Measurements from ENCODE around the gene DIP2C. TPM values are rescaled to one million over a fixed set of nuclear protein-coding genes. Genes with fewer than 3 reads are reported as not detected.
A peak's percentile ranks its signal among the peaks of the same experiment; 100 is the strongest.
"Not testable (repeated sequence)": the region's sequence is repeated elsewhere in the genome, so short reads cannot be mapped to it uniquely, and the experiment has no call there.

DIP2C gene
- total RNA-seq, 2 donors from 2014 or later: 21.6 to 30.5 TPM

DNA sequence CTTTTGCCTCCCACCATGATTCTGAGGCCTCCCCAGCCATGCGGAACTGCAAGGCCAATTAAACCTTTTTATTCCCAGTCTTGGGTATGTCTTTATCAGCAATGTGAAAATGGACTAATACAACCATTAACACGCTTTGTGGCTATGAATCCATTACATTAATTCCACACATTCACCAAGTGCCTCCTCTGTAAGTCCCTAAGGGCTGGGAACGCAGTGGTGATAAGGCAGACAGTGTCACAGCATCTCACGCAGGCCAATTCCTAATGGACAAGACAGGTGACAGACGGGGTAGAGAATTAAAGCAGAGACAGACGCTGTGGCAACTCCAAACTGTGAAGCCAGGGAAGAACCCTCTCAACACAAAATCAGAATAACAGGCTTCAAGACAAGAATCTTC is 247.8 kb downstream of the DIP2C start:
- ATAC-seq (no peak), DNase-seq (no peak)
- intact Hi-C loops (cut with DNase I): no loop called here

DNA sequence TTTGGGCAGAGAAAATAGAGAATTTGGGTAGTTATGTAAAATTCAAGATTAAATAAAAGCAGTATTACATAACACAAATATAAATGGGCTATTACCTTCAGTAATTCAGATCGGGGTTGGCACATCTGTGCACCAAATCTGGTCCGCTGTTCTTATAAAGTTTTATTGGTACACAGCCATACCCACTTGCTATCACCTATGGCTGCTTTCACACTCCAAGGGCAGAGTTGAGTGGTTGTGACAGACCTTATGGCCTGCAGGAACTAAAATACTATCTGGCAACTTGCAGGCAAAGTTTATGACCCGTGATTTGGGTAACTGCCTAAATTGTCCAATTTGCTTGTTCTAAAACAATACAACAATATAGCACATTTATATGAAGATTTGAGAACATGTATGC is 249.3 kb downstream of the DIP2C start:
- ATAC-seq (no peak), DNase-seq (no peak)
- intact Hi-C loops (cut with DNase I): no loop called here

DNA sequence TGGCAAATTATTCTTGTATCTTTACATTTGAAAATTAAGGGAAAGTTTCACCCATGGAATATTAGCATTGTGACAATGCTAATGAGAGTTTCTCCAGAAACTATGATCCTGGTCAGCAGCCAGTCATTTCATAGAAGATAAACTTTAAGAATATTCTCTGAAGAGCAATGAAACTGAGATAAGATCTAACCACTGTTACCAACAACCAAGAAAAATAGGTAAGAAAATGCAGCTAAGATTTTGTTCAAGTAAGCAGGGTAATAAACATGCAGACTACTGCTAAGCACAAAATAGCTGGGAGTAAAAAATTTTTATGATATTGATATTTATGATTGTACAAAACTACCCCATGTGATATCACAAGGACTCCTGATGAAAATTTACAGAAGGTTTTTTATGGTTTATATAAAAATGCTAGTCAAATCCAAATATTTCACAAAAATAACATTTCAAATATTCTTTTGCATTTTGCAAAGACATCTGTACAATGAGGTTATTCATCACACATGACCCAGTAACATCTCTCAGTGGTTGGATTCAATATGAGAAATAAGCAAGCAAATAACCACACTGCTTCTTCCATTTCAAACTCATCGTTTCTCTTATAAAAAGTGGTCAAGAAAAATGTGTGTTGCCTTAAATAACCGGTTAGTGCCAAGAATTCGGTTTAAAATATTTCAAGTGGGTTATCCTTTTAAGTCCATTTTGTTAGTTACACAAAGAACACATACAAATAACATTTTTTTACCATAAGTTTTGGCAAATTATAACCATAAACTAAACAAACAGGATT is 251.6 kb downstream of the DIP2C start:
- ATAC-seq: no peak
- intact Hi-C loops (cut with DNase I): no loop called here
- no peak for DNase-seq

DNA sequence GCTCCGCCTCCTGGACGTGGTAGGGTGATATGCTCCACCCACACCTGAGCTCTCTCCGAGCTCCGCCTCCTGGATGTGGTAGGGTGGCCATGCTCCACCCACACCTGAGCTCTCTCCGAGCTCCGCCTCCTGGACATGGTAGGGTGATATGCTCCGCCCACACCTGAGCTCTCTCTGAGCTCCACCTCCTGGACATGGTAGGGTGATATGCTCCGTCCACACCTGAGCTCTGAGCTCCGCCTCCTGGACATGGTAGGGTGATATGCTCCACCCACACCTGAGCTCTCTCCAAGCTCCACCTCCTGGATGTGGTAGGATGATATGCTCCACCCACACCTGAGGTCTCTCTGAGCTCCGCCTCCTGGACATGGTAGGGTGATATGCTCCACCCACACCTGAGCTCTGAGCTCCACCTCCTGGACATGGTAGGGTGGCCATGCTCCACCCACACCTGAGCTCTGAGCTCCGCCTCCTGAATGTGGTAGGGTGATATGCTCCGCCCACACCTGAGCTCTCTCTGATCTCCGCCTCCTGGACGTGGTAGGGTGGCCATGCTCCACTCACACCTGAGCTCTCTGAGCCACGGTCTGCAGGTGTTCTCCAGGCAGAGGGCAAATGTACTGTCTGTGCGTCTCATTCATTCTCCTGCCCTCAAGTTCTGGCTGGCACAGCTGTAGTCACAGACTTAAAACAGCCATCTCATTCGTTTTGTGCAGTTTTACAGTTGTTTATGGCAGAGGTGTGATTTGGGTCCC is 252.4 kb downstream of the DIP2C start:
- DNase-seq: no peak
- intact Hi-C loops (cut with DNase I): no loop called here
- no peak for ATAC-seq

DNA sequence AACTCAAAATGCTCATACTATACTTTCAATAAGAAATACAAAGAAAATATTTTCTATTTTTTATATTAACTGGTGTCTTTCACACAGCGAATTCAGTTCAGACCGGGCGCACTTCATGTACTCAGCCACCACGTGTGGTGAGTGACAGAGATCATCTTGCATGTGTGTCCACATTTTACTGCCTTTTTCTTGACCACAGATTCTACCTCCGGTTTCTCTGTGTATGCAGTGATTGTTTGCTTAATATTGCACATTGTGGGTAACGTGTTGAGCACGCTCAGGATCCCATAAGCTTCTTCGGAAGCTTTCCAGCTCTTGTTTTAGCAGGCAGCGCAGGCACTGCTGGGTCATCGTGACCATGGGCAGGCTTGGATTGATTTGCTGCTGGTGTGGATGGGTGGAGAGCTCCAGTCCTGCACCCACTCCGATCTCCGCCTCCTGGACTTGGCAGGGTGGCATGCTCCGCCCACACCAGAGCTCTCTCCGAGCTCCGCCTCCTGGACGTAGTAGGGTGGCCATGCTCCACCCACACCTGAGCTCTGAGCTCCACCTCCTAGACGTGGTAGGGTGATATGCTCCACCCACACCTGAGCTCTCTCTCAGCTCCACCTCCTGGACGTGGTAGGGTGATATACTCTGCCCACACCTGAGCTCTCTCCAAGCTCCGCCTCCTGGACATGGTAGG is 253.3 kb downstream of the DIP2C start:
- intact Hi-C loops (cut with DNase I): no loop called here
- ATAC-seq (no peak), DNase-seq (no peak)

DNA sequence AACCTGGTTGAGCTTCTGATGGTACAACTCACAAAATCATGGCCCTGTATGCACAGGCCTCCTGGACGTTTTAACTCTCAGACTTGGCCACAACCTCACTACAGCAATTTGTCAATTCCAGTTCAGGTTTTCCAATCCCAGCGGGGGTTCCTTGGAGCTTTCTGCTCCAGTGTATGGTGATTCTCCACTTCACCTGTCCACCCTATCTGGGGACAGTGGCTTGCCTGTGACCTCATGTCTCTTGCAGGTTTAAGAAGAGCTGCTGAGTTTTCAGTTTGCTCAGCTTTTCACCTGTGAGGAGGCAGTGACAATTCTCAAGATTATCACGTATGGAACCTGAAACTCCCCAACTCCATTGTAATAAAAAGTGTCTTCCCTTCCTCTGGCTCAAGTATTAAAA is 254.1 kb downstream of the DIP2C start:
- DNase-seq: no peak
- intact Hi-C loops (cut with DNase I): no loop called here
- ATAC-seq: no peak

DNA sequence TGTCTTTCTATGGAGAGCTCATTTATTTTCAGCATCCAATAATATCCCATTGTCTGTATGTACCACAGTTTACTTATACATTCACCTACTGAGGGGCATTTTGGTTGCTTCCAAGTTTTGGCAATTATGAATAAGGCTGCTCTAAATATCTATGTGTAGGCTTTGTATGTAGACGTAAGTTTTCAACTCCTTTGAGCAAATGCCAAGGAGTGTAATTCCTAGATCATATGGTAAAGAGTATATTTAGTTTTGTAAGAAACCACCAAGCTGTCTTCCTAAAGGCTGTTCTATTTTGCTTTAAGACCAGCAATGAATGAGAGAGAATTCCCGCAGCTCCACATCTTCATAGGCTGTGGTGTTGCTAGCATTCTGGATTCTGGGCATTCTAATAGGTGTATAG is 259.8 kb downstream of the DIP2C start:
- intact Hi-C loops (cut with DNase I): no loop called here
- ATAC-seq (no peak), DNase-seq (no peak)

DNA sequence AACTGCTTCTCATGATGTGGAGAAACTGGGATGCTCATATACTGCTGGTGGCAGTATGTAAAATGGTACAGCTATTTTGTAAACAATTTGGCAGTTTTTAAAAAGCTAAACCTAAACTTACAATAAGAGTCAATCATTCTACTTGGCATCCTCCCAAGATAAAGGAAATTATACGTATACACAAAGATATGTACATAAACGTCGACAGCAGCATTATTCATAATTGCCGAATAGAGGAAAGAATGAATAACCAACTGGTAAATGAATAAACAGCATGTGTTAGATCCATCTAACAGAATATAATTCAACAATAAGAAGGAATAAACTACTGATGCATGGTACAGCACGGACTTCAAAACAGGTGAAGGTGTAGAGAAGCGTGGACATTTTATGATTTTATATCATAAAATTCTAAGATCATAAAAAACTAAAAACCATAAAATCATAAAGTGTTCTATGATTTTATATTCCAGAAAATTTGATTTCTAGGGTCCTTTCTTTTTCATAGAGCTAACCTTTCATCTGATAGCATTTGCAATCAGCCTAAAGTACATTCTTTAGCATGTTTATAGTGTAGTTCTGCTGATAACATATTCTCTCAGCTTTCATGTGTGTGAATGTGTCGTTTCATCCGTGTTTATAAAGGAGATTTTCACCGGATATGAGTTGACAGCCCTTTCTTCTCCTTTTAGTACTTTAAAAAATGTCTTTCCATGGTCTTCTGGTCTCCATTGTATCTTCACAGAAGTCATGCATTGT is 261.5 kb downstream of the DIP2C start:
- intact Hi-C loops (cut with DNase I): no loop called here
- DNase-seq: no peak
- ATAC-seq: no peak

DNA sequence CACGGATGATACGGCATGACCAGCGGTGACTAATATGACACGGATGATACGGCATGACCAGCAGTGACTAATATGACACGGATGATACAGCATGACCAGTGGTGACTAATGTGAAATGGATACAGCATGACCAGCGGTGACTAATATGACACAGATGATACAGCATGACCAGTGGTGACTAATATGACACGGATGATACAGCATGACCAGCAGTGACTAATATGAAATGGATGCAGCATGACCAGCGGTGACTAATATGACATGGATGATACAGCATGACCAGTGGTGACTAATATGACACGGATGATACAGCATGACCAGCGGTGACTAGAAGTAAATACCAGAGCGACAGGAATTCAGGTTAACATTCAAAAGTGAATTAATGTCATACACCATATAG is 264.1 kb downstream of the DIP2C start:
- DNase-seq; ATAC-seq; intact Hi-C loops (cut with DNase I): not testable (repeated sequence)

DNA sequence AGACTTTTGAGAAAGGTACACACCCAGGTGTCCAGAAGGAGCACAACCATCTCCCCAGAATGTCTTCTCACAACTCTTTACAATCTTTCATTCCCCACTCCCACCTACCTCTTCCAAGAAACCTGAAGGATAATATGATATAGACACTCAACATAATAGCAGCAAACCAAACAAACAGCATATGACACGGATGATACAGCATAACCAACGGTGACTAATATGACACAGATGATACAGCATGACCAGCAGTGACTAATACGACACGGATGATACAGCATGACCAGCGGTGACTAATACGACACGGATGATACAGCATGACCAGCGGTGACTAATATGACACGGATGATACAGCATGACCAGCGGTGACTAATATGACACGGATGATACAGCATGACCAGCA is 264.7 kb downstream of the DIP2C start:
- ATAC-seq; intact Hi-C loops (cut with DNase I); DNase-seq: not testable (repeated sequence)

DNA sequence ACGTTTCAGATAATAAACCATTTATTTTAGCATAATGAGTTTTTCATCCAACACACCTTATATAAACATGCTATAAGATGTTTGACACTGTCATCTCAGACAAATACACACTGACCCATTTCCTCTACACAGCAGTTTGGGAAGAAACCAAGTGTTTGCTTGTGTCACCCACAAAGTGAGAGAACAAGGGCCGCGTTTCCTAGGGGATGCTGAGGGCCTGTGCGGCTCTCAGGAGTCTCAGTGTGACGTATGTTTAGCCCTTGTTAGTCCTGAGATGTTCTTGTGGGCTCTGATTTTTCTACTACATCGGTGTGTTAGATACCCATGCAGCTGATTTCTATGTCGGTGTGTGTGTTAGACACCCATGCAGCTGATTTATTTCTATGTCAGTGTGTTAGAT is 266.3 kb downstream of the DIP2C start:
- ATAC-seq (no peak), DNase-seq (no peak)
- intact Hi-C loops (cut with DNase I): no loop called here

DNA sequence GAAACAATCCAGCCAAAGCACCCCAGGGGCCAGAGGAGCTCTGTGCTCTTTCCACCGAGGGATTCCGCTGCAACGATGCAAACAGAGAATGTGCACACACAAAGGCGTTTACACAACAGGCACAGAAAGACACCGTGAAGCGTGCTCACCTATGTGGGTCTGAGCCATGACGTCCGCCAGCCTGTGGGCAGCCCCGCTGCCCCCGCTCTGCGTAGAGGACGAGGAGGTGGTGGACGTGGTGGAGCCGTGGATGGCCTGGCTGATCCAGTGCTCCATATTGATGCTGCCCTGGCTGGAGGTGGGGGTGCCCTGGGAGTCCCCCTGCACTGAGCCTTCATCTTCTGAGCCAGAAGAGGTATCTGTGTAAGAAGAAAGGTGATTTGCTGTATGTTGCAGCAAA is 266.8 kb downstream of the DIP2C start:
- intact Hi-C loops (cut with DNase I): no loop called here
- ATAC-seq (no peak), DNase-seq (no peak)

DNA sequence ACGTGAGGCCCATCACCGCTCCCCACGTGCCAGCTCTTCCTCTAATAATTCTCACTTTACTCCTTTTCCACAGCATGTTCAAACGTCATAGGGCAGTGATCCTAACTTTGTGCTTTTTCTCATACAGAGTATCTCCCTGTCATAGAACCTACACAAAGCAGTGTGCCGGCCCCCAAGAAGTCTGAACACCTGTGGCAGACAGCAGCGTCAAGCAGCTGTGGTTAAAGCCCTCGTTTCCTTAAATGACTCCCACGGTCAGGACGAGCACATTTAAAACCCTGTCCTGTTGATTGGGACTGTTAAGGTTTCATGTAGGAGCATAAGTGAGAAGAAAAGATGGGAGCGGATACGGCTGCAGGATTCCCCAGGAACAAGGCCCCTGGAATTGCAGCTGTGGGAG is 267.2 kb downstream of the DIP2C start:
- no peak for ATAC-seq
- intact Hi-C loops (cut with DNase I): no loop called here
- DNase-seq: no peak

DNA sequence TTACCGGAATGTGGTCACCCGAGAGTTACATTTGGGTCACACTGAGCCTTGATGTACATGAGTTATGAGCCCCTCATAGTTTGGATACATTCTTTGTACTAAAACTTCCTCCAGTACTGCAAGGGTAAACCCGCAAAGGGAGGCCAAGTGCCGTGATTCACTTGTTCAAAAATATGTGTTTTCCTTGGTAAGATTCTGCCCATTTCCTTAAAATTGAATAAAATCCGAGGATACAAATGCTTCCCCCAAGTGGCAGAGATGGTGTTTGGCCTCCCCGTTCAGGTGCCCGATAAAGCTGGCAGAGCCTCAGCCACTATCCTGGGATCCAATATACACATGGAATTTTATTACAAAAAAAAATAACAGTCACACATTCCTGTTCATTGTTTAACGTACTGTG is 268.3 kb downstream of the DIP2C start:
- intact Hi-C loops (cut with DNase I): no loop called here
- no peak for DNase-seq

DNA sequence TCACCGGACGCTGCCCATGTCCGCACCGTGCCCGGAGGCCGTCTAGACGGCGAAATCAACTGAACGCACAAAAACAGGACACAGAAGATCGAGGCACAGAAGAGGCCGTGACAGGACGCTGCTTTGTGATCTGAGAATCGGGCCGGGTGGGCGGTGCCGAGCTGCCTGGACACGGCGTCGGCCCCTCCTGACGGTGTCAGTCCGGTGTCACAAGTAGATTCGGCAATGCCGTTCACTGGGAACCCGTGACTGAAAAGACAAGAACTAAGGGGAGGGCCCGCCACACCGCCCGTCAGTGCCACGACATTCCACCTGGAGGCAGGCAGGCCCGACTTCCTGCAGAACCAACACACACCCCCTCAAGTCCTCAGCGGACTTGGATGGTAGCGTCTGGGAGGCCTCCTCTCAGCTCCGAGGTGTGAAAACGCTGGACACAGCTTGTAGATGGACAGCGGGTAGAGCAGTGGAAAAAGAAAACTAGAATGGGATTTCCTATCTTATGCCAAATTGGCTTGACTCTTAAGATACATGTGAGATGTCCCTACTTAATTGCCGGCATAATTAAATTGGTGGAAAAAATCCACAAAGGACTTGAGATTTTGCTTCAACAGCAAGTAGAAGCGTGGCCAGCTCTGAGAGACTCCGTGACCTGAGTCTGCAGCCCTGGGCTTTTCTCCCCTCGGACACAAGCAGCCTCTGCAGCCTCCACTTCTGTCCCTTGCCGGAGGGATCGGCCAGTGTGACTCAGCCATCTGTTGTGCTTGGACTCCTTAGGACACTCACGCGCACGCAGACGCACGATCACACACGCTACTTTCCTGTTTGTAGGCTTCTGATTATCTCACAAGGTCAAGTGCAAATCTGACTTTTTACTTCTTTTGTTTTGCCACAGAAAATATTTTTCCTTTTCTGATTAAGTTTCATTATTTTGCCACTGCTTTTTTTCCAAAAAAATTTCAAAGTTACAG is 269.0 kb downstream of the DIP2C start:
- intact Hi-C loops (cut with DNase I): no loop called here
- DNase-seq (peak; percentile 75), ATAC-seq (peak; percentile 42 to 59)

More for the DNA sequence above, 268.3 kb downstream of the DIP2C start:
- no peak for ATAC-seq

DNA sequence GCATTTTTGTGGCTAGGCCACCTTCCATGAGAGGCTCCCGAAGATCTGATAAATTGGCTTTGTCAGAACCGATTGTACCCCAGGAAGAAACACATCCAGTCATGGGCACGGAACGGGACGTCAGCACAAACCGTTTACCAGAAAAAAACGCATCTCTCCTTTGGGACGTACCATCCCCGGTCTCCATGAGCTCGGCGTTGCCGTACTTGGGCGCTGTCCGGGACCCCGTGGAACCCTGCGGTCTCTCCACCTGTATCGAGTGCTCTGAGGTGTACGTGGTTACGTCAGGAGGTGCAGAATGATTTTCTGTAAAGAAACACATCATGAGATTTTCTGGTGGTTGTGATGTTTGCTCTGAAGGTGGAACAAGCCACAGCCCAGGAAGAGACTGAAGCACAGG is 270.6 kb downstream of the DIP2C start:
- intact Hi-C loops (cut with DNase I): no loop called here
- DNase-seq (no peak), ATAC-seq (no peak)

DNA sequence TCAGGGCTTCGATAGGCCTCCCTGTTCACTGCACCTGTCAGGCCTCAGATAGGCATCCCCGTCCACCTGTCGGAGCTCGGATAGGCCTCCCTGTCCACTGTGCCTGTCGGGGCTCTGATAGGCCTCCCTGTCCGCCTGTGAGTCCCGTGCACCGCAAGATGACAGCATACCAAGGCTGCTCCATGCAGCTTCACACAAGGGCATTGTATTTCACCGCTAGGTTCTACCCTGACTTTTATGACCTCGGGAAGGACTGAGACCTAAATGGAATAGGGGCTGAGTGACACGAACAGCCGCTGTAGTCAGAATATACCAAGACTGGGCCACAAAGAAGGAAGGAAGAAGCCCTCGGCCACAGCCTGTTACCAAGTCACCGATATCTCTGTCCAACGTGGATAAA is 271.2 kb downstream of the DIP2C start:
- intact Hi-C loops (cut with DNase I): no loop called here
- no peak for DNase-seq
- no peak for ATAC-seq

DNA sequence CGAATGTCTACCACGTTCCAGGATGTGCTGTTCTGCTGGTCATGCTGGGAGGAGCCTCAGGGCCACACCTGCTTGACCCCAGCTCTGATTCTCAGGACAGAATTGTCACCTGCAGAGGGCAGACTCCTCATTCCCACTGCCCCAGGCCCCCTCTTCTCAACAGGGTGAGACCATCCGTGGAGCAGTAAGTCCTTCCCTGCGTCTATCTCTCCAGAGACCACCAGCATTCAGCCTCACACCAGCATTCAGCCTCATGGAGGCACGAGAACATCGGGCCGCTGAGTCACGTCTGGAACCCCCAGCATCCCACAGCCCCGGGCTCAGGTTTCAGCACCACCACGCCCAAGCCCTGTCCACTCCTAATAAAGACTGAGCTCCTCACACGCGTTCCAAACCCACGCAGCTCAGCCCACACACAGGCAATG is 273.4 kb downstream of the DIP2C start:
- DNase-seq (no peak), ATAC-seq (no peak)
- intact Hi-C loops (cut with DNase I): no loop called here
